Cardiac septum (tissue), 1 donor: ENCODE results near the gene PCDHGA7. TPM values are rescaled to one million over a fixed set of nuclear protein-coding genes. Genes with fewer than 3 reads are reported as not detected.
"Not testable (repeated sequence)": the region's sequence is repeated elsewhere in the genome, so short reads cannot be mapped to it uniquely, and the experiment has no call there.

Experiments used
- DNase-seq: peaks from one replicate; pipeline ENCODE4 v3.0.0-alpha.2; 2020; ENCODE audit warnings: low spot score
- intact Hi-C: fragments of 100-400 bp; cut with DNase I; formaldehyde crosslinking; loops from one replicate; pipeline ENCODE4 v1.14.0; 2022
- total RNA-seq: library from RNA; stranded (reverse); fragmentation: NEBNext Ultra II Directional; extraction: Animal tissue kit (Norgen Biotek cat#: 25700); gene quantifications from one replicate; pipeline ENCODE4 v1.2.1, GENCODE V29; 2021
- donor health status: DM: no; HTN: no; CAD: no.

Gene PCDHGA7
- total RNA-seq, 1 donor from 2014 or later = 11.8 TPM

DNA sequence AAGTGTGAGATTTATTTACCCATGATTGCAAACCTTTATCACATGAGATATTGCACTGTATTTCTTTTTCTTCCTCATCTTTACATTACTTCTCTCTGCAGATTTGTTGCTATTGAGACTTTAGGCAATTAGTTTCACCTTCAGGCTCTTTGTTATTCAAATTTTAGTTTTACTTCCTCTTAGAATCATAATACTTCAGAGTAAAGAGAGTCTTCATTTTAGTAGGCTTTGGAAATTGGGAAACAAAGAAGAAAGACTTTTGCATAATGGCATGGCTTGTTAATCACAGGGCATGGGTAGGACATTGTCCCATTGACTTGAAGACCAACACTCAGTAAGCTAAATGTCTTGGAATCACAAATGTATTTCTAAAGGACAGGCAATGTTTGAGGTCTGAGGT is 19.8 kb upstream of the PCDHGA7 start:
- intact Hi-C loops = no loop called here
- DNase-seq = no peak

- DNase-seq = peak; percentile 49
- intact Hi-C loops = no loop called here
Measured at GRCh38 chr5:141363952-141364660, 18.4 kb upstream of the PCDHGA7 start, which contains the start of gene PCDHGA5. Gene PCDHGA5, plus strand, starts transcription at chr5:141364162. Its CDS starts 169 bp downstream, at chr5:141364331.

DNA sequence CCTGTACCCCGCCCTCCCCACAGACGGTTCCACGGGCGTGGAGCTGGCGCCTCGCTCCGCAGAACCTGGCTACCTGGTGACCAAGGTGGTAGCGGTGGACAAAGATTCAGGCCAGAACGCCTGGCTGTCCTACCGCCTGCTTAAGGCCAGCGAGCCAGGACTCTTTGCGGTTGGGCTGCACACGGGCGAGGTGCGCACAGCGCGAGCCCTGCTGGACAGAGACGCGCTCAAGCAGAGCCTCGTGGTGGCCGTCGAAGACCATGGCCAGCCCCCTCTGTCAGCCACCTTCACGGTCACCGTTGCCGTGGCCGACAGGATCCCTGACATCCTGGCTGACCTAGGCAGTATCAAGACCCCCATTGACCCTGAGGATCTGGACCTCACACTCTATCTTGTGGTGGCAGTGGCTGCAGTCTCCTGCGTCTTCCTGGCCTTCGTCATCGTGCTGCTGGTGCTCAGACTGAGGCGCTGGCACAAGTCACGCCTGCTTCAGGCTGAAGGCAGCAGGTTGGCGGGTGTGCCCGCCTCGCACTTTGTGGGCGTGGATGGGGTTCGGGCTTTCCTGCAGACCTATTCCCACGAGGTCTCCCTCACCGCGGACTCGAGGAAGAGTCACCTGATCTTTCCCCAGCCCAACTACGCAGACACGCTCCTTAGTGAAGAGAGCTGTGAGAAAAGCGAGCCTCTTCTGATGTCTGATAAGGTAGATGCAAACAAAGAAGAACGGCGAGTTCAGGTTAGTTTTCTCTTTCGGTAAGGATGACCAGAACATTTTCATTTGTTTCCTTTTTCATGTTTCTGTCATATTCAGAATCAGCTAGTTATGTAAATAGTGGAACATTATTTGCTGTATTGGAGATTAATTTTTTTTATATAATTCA is 16.3 kb upstream of the PCDHGA7 start:
- intact Hi-C loops = no loop called here

DNA sequence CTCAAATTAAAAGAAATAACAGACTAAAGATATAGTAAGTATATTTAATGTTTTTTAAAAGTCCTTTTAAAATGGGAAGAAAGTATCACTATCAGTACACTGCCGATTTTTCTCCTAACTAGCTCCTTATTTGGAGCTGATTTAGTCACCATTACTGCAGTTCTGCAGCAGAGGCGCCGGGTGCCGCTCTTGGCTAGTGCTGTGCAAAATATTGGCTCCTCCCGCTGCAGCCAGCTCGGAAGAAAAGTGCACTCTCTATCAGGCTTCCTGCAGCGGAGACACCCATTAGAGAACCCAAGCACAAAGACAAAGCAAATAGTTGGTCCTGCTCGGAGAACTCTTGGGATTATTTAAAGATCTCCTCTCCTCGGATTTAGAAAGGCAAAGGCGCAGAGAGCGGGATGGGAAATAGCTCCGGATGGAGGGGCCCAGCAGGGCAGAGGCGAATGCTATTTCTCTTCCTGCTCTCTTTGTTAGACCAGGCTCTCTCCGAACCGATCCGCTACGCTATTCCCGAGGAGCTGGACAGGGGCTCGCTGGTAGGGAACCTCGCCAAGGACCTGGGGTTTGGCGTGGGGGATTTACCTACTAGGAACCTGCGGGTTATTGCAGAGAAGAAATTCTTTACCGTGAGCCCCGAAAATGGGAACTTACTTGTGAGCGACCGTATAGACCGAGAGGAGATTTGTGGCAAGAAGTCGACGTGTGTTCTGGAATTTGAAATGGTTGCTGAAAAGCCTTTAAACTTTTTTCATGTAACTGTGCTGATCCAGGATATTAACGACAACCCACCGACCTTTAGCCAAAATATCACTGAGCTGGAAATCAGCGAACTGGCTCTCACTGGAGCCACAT is 12.3 kb upstream of the PCDHGA7 start, which contains the start of gene PCDHGB3:
TSS of gene PCDHGB3 (plus strand) at position 249 of the 855 bp plus-strand sequence. CDS start at position 402, 153 bp downstream.
- intact Hi-C loops = loop anchor here (2.0 kb wide), 1 partner anchor 21 kb away; no protein-coding TSS in a partner anchor
- DNase-seq = peak; percentile 74

More for the DNA sequence above, 16.3 kb upstream of the PCDHGA7 start:
- DNase-seq = no peak

DNA sequence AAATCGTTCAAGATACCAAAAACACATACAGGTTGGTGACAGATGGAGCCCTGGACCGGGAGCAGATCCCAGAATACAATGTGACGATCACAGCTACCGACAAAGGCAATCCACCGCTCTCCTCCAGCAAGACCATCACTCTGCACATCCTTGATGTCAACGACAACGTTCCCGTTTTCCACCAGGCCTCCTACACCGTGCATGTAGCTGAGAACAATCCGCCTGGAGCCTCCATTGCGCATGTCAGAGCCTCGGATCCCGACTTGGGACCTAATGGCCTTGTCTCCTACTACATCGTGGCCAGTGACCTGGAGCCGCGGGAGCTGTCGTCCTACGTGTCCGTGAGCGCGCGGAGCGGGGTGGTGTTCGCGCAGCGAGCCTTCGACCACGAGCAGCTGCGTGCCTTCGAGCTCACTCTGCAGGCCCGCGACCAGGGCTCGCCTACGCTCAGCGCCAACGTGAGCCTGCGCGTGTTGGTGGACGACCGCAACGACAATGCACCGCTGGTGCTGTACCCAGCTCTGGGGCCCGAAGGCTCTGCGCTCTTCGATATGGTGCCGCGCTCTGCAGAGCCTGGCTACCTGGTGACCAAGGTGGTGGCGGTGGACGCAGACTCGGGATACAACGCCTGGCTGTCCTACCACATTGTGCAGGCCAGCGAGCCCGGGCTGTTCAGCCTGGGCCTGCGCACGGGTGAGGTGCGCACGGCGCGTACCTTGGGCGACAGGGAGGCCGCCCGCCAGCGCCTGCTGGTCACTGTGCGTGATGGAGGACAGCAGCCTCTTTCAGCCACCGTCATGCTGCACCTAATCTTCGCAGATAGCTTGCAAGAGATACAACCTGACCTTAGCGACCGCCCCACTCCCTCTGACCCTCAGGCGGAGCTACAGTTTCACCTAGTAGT is 10.7 kb upstream of the PCDHGA7 start:
- no peak for DNase-seq
- intact Hi-C loops = loop anchor here (2.0 kb wide), 1 partner anchor 19 kb away; no protein-coding TSS in a partner anchor

GRCh38 chr5:141373673-141374317 is 8.7 kb upstream of the PCDHGA7 start, which contains the start of gene PCDHGA6:
Gene PCDHGA6, plus strand, starts transcription at chr5:141373891. Its CDS starts 193 bp downstream, at chr5:141374084.
- DNase-seq = no peak
- intact Hi-C loops = no loop called here

GRCh38 chr5:141374627-141375026 is 7.9 kb upstream of the PCDHGA7 start:
- intact Hi-C loops = no loop called here
- DNase-seq = no peak

- intact Hi-C loops, DNase-seq: not testable (repeated sequence)
Measured at GRCh38 chr5:141375444-141376155, 6.9 kb upstream of the PCDHGA7 start.

DNA sequence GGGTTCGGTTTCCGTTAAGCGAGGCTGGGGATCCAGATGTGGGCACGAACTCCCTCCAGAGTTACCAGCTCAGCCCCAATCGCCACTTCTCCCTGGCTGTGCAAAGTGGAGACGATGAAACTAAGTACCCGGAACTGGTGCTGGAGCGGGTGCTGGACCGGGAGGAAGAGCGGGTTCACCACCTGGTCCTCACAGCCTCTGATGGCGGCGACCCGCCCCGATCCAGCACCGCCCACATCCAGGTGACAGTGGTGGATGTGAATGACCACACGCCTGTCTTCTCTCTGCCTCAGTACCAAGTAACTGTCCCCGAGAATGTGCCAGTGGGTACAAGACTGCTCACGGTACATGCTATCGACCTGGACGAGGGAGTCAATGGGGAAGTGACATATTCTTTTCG is 803 bp downstream of the PCDHGA7 start:
- no peak for DNase-seq
- intact Hi-C loops = no loop called here

- intact Hi-C loops = no loop called here
- DNase-seq = no peak
Measured at GRCh38 chr5:141384471-141385267, 2.1 kb downstream of the PCDHGA7 start.

GRCh38 chr5:141387557-141388311 is 5.2 kb downstream of the PCDHGA7 start, which contains the start of gene PCDHGB4:
Gene PCDHGB4, plus strand, starts transcription at chr5:141387698. Its CDS starts 187 bp downstream, at chr5:141387885.
- DNase-seq, intact Hi-C loops: not testable (repeated sequence)

DNA sequence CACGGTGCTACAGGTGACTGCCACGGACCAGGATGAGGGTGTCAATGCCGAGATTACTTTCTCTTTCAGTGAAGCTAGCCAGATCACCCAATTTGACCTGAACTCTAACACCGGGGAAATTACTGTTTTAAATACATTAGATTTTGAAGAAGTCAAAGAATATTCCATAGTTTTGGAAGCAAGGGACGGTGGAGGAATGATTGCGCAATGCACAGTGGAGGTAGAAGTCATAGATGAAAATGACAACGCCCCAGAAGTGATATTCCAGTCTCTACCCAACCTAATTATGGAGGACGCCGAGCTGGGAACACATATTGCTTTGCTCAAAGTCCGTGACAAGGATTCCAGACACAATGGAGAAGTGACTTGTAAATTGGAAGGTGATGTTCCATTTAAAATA is 6.1 kb downstream of the PCDHGA7 start:
- intact Hi-C loops = no loop called here
- no peak for DNase-seq

DNA sequence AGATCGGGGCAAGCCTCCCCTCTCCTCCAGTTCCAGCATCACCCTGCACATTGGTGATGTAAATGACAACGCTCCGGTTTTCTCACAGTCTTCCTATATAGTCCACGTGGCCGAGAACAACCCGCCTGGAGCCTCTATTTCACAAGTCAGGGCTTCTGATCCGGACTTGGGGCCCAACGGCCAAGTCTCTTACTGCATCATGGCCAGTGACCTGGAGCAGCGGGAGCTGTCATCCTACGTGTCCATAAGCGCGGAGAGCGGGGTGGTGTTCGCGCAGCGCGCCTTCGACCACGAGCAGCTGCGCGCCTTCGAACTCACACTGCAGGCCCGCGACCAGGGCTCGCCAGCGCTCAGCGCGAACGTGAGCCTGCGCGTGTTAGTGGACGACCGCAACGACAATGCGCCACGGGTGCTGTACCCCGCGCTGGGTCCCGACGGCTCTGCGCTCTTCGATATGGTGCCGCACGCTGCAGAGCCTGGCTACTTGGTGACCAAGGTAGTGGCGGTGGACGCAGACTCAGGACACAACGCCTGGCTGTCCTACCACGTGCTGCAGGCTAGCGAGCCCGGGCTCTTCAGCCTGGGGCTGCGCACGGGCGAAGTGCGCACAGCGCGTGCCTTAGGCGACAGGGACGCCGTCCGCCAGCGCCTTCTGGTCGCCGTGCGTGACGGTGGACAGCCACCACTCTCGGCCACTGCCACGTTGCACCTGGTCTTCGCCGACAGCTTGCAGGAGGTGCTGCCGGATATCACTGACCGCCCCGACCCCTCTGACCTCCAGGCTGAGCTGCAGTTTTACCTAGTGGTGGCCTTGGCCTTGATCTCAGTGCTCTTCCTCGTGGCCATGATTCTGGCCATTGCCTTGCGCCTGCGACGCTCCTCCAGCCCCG is 6.9 kb downstream of the PCDHGA7 start:
- intact Hi-C loops = loop anchor here (2.0 kb wide), 1 partner anchor 19 kb away; the partner anchor contains the start of gene PCDHGB3

GRCh38 chr5:141392429-141393198 is 10.1 kb downstream of the PCDHGA7 start, which contains the start of gene PCDHGA8:
Gene PCDHGA8, plus strand, starts transcription at chr5:141392633. Its CDS starts 181 bp downstream, at chr5:141392814.
- DNase-seq = no peak
- intact Hi-C loops = no loop called here

More for the DNA sequence above, 6.9 kb downstream of the PCDHGA7 start:
- DNase-seq = no peak
